Testis (tissue), 3 donors: ENCODE data around the gene NFATC1. TPM values are rescaled to one million over a fixed set of nuclear protein-coding genes. Genes with fewer than 3 reads are reported as not detected.

ENCODE experiments used
- DNase-seq: peaks from one replicate; pipeline ENCODE4 v3.0.0-alpha.2; 2019
- H3K27ac ChIP-seq, 2 donors: fragments of 200-600 bp; sonication (generic); one replicate each; pipeline ENCODE4 v1.5.1; 2019
- H3K27me3 ChIP-seq: fragments of 200-600 bp; sonication (generic); one replicate; pipeline ENCODE4 v1.5.1; 2019
- H3K36me3 ChIP-seq: fragments of 200-600 bp; sonication (generic); one replicate; pipeline ENCODE4 v1.5.1; 2017; ENCODE audit warnings: low read depth; ENCODE audit errors: missing control alignments
- H3K4me1 ChIP-seq: fragments of 200-600 bp; sonication (generic); one replicate; pipeline ENCODE4 v1.5.1; 2019
- H3K4me3 ChIP-seq, 2 donors: fragments of 200-600 bp; sonication (generic); one replicate each; pipeline ENCODE4 v1.5.1; 2017 to 2019
- H3K9me3 ChIP-seq: fragments of 200-600 bp; sonication (generic); one replicate; pipeline ENCODE4 v1.5.1; 2017
- CTCF ChIP-seq, 3 experiments: fragments of 450-650 bp in 2 of 3; fragments of 200-600 bp in 1 of 3; sonication (generic) in 1 of 3; IDR thresholded peaks; one replicate each; pipeline ENCODE4 v1.5.1; 2016 to 2019; ENCODE audit warnings: antibody characterized with exemption in 3 of 3, mild to moderate bottlenecking in 2 of 3, moderate library complexity in 1 of 3
- POLR2A ChIP-seq: fragments of 450-650 bp; IDR thresholded peaks from one replicate; pipeline ENCODE4 v1.6.1; 2017; ENCODE audit warnings: antibody characterized with exemption, mild to moderate bottlenecking, moderate library complexity
- WGBS, 2 donors: methylation state at CpG; one replicate each; pipeline ENCODE4 v1.1.5; 2018; 5-methylcytosine and 5-hydroxymethylcytosine counted together
- intact Hi-C: fragments of 100-400 bp; cut with DNase I; formaldehyde crosslinking; loops from one replicate; pipeline ENCODE4 v1.15.1; 2023; ENCODE audit warnings: low total_unique reads
- polyA plus RNA-seq: library from polyadenylated mRNA; stranded (reverse); fragments of 350-450 nt; fragmentation: Illumina TruSeq; extraction: RNeasy Lipid Tissue Mini Kit (QIAGEN cat#74804); gene quantifications from one replicate; pipeline ENCODE4 v1.2.3, GENCODE V29; 2014; ENCODE audit warnings: low read depth, low replicate concordance; ENCODE audit not compliant: insufficient read depth
- total RNA-seq, 2 donors: library from RNA; depleted of rRNA; stranded (reverse); fragments of >200 nt; gene quantifications; one replicate each; pipeline ENCODE4 v1.2.3, GENCODE V29; 2016

Gene NFATC1
- total and polyA plus RNA-seq, 3 donors from 2014 or later = 22.2 to 28.1 (median 27.5) TPM

- intact Hi-C loops = no loop called here
- H3K27me3 ChIP-seq = no peaks in the 10 kb centered on the region
- DNase-seq = no peak
- H3K4me1 ChIP-seq = no peaks in the 10 kb centered on the region
- H3K9me3 ChIP-seq = no peaks in the 10 kb centered on the region
- no peak overlapping the region for H3K4me3 ChIP-seq
- H3K27ac ChIP-seq = no peak overlapping the region
- 88 to 92% methylated on average over 8 of the region's 8 CpGs for WGBS, 2 donors
- H3K36me3 ChIP-seq = no peaks in the 10 kb centered on the region
- TF ChIP-seq CTCF (IDR thresholded peaks at IDR 0.05) (no peak), POLR2A (no peak)
These were observed 41.4 kb upstream of the NFATC1 start for GRCh38 chr18:79354350-79354749.

- Histone ChIP-seq H3K27me3 (no peaks in the 10 kb centered on the region), H3K36me3 (no peaks in the 10 kb centered on the region), H3K9me3 (no peaks in the 10 kb centered on the region), H3K4me3 (no peak overlapping the region), H3K27ac (no peak overlapping the region), H3K4me1 (no peaks in the 10 kb centered on the region)
- WGBS, 2 donors = 90 to 91% methylated on average over 26 of the region's 26 CpGs
- no peak for TF ChIP-seq POLR2A
- no peak for TF ChIP-seq CTCF (IDR thresholded peaks at IDR 0.05)
- no peak for DNase-seq
- intact Hi-C loops = no loop called here
These were observed 40.0 kb upstream of the NFATC1 start for GRCh38 chr18:79355433-79356335.

DNA sequence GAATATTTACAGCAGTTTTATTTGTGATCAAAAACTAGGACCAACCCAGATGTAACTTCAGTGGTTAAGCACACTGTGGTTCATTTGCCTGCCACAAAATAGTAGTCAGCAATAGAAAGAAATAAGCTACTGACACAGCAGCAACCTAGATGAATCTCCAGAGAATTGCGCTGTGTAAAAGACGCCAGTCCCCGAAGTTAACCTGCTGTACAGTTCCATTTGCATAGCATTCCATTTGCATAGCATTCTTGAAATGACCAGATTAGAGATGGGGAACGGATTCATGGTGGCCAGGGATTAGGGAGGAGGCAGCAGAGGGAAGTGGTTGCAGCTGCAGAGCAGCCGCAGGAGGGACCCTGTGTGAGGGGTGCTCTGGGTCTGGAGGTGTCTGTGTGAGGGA is 39.3 kb upstream of the NFATC1 start:
- no peaks in the 10 kb centered on the region for H3K36me3 ChIP-seq
- 95% methylated on average over 5 of the region's 5 CpGs for WGBS, 2 donors
- H3K4me1 ChIP-seq = no peaks in the 10 kb centered on the region
- TF ChIP-seq CTCF (IDR thresholded peaks at IDR 0.05) (no peak), POLR2A (no peak)
- H3K4me3 ChIP-seq = no peak overlapping the region
- intact Hi-C loops = no loop called here
- H3K27ac ChIP-seq = no peak overlapping the region
- H3K9me3 ChIP-seq = no peaks in the 10 kb centered on the region
- no peaks in the 10 kb centered on the region for H3K27me3 ChIP-seq
- DNase-seq = no peak

DNA sequence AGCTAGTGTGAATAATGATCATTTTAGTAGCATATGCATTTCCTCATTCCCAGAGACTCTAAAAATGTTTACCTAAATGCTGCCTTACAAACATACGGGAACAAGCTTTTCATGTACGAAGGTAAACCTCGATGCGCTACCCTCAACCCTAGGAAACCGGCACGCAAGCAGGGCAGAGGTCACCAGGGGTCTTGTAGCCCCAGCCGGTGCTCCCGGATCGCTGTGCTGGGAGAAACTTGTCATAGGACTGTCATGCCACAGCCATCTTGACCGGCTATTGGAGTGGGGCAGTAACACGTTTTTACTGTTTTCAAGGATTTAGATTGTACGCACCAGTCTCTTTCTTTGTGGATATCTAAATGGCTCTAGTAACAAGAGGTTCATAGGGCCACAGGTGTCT is 34.8 kb upstream of the NFATC1 start:
- Histone ChIP-seq H3K27ac (no peak overlapping the region), H3K4me1 (peaks cover under 1% of the 10 kb centered on the region), H3K4me3 (no peak overlapping the region), H3K9me3 (no peaks in the 10 kb centered on the region), H3K36me3 (no peaks in the 10 kb centered on the region), H3K27me3 (no peaks in the 10 kb centered on the region)
- intact Hi-C loops = no loop called here
- TF ChIP-seq POLR2A = no peak
- TF ChIP-seq CTCF (IDR thresholded peaks at IDR 0.05) = no peak
- 96 to 98% methylated on average over 12 of the region's 12 CpGs for WGBS, 2 donors
- no peak for DNase-seq
